ENCODE measurements around the gene RAPGEF3. TPM values are rescaled to one million over a fixed set of nuclear protein-coding genes. Genes with fewer than 3 reads are reported as not detected.

RAPGEF3 gene
- total and polyA plus RNA-seq, 2 donors (not counting 1 experiment from before 2014, with no cell fraction given): 1.8 to 5.2 TPM

GRCh38 chr12:47767216-47767724, 8.6 kb upstream of the RAPGEF3 start:
- intact Hi-C loops (cut with micrococcal nuclease): loop anchor here (1.0 kb wide), 3 partner anchors 8 to 52 kb away; no protein-coding TSS in a partner anchor
- Mint-ChIP-seq H3K27me3 (peaks cover 4% of the 10 kb centered on the region), H3K4me1 (peaks cover 9% of the 10 kb centered on the region), H3K27ac (no peak overlapping the region), H3K9me3 (ENCODE audit: insufficient read depth) (no peaks in the 10 kb centered on the region), H3K4me3 (no peak overlapping the region)
- Histone ChIP-seq H2AFZ (ENCODE audit: insufficient read depth, low read depth, low read length, poor library complexity, severe bottlenecking) (no peak overlapping the region), H3K9me3 (ENCODE audit: control extremely low read depth in 1 of 3, control insufficient read depth in 2 of 3, insufficient read depth in 1 of 3, low read length in 2 of 3) (no peaks in the 10 kb centered on the region), H3K36me3 (replicated peaks in 1 of 2; ENCODE audit: control extremely low read depth in 1 of 2, control insufficient read depth in 1 of 2, extremely low read depth in 1 of 2, insufficient read depth in 2 of 2, low read length in 1 of 2) (no peaks in the 10 kb centered on the region), H3K27me3 (replicated peaks in 1 of 4; ENCODE audit: control extremely low read depth in 1 of 4, control insufficient read depth in 3 of 4, insufficient read depth in 4 of 4, low read length in 3 of 4) (no peaks in the 10 kb centered on the region), H3K79me2 (ENCODE audit: control insufficient read depth, insufficient read depth, low read length) (no peaks in the 10 kb centered on the region), H3K4me3 (ENCODE audit: control extremely low read depth in 1 of 5, extremely low read depth in 1 of 5, insufficient read depth in 1 of 5, low read depth in 2 of 5, low read length in 4 of 5) (no peak overlapping the region), H3K9ac (ENCODE audit: low read length) (no peak overlapping the region), H3K27ac (ENCODE audit: low read length in 2 of 2) (no peak overlapping the region), H3K4me1 (ENCODE audit: control insufficient read depth in 2 of 2, insufficient read depth in 2 of 2, low read length in 2 of 2) (peaks cover 5 to 15% of the 10 kb centered on the region in 2 donors), H3K4me2 (replicated peaks; ENCODE audit: low read depth, low read length, poor library complexity, severe bottlenecking) (no peak overlapping the region), H4K20me1 (ENCODE audit: control insufficient read depth, insufficient read depth, low read length, poor library complexity, severe bottlenecking) (no peaks in the 10 kb centered on the region)
- ATAC-seq (ENCODE audit: low read depth) (peak; percentile 74), DNase-seq (peak; percentile 78)
- WGBS (ENCODE audit: insufficient coverage): 42% methylated on average over 2 of the region's 4 CpGs
- TF ChIP-seq EZH2 (IDR thresholded peaks at IDR 0.05; ENCODE audit: borderline replicate concordance, insufficient read depth, low read depth, low read length, poor library complexity, severe bottlenecking): no peak
- peak; percentile 80 for TF ChIP-seq CTCF (IDR thresholded peaks at IDR 0.05)
- CTCF ChIA-PET: interaction anchor here (0.9 to 20.0 kb wide), 24 partner anchors 10 to 734 kb away, joined by 3 to 584 read pairs (median 4); partner anchors contain the start of genes ENDOU, RAPGEF3 and RPAP3
- POLR2A ChIA-PET: interaction anchor here (0.6 to 2.2 kb wide), 5 partner anchors 20 to 52 kb away, joined by 3 to 10 read pairs (median 5); no protein-coding TSS in a partner anchor

GRCh38 chr12:47766502-47767215, 8.0 kb upstream of the RAPGEF3 start:
- no peak for DNase-seq
- CTCF ChIA-PET: interaction anchor here (0.8 to 20.0 kb wide), 23 partner anchors 9 to 733 kb away, joined by 3 to 584 read pairs (median 5); partner anchors contain the start of genes ENDOU, RAPGEF3 and RPAP3
- Histone ChIP-seq H3K27me3 (replicated peaks in 1 of 4; ENCODE audit: control extremely low read depth in 1 of 4, control insufficient read depth in 3 of 4, insufficient read depth in 4 of 4, low read length in 3 of 4) (no peaks in the 10 kb centered on the region), H3K9me3 (ENCODE audit: control extremely low read depth in 1 of 3, control insufficient read depth in 2 of 3, insufficient read depth in 1 of 3, low read length in 2 of 3) (no peaks in the 10 kb centered on the region), H3K27ac (ENCODE audit: low read length in 2 of 2) (no peak overlapping the region), H3K79me2 (ENCODE audit: control insufficient read depth, insufficient read depth, low read length) (no peaks in the 10 kb centered on the region), H3K4me3 (ENCODE audit: control extremely low read depth in 1 of 5, extremely low read depth in 1 of 5, insufficient read depth in 1 of 5, low read depth in 2 of 5, low read length in 4 of 5) (no peak overlapping the region), H2AFZ (ENCODE audit: insufficient read depth, low read depth, low read length, poor library complexity, severe bottlenecking) (no peak overlapping the region), H3K36me3 (replicated peaks in 1 of 2; ENCODE audit: control extremely low read depth in 1 of 2, control insufficient read depth in 1 of 2, extremely low read depth in 1 of 2, insufficient read depth in 2 of 2, low read length in 1 of 2) (no peaks in the 10 kb centered on the region), H3K9ac (ENCODE audit: low read length) (no peak overlapping the region), H4K20me1 (ENCODE audit: control insufficient read depth, insufficient read depth, low read length, poor library complexity, severe bottlenecking) (no peaks in the 10 kb centered on the region), H3K4me2 (replicated peaks; ENCODE audit: low read depth, low read length, poor library complexity, severe bottlenecking) (no peak overlapping the region), H3K4me1 (ENCODE audit: control insufficient read depth in 2 of 2, insufficient read depth in 2 of 2, low read length in 2 of 2) (peaks cover 5 to 15% of the 10 kb centered on the region in 2 donors)
- H3K27ac Mint-ChIP-seq: no peak overlapping the region
- 80% methylated on average over 1 of the region's 5 CpGs for WGBS (ENCODE audit: insufficient coverage)
- ATAC-seq (ENCODE audit: low read depth): peak; percentile 29
- no peak overlapping the region for H3K4me3 Mint-ChIP-seq
- no peaks in the 10 kb centered on the region for H3K9me3 Mint-ChIP-seq (ENCODE audit: insufficient read depth)
- peaks cover 4% of the 10 kb centered on the region for H3K27me3 Mint-ChIP-seq
- intact Hi-C loops (cut with micrococcal nuclease): loop anchor here (1.0 kb wide), 3 partner anchors 7 to 51 kb away; no protein-coding TSS in a partner anchor
- peaks cover 9% of the 10 kb centered on the region for H3K4me1 Mint-ChIP-seq
- TF ChIP-seq EZH2 (IDR thresholded peaks at IDR 0.05; ENCODE audit: borderline replicate concordance, insufficient read depth, low read depth, low read length, poor library complexity, severe bottlenecking): no peak
- no peak for TF ChIP-seq CTCF (IDR thresholded peaks at IDR 0.05)
- POLR2A ChIA-PET: interaction anchor here (0.6 to 2.2 kb wide), 7 partner anchors 19 to 66 kb away, joined by 3 to 10 read pairs (median 5); no protein-coding TSS in a partner anchor
